ENCODE data around the gene EMP2.

Gene EMP2

DNA sequence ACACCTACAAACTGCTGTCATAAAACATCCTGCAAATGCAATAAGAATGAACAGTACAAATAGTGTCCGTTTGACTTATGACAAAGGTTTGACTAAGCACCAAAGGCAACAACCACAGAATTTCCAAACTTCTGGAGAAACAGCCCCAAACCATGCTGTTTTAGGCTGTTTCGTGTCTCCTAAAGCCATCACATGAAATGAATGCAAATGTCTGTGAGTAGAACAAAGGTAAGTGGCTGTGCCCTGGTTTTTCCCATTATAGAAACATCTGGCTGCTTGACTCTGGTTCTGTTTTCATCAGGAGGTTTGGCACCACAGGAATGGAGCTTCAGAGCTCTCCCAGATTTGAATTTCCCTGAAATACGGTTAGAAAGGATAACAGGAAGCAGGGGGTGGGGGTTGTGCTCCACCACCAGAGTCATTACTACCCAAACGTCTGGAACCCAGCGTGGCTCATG, 4.6 kb upstream of the EMP2 start:
- Histone ChIP-seq H3K9ac (ENCODE audit: low read length) (no peak overlapping the region), H3K9me3 (ENCODE audit: control insufficient read depth, low read length) (no peaks in the 10 kb centered on the region), H3K27me3 (ENCODE audit: control insufficient read depth, insufficient read depth, low read length) (peaks cover 4% of the 10 kb centered on the region), H3K4me3 (ENCODE audit: low read length) (no peak overlapping the region), H3K36me3 (ENCODE audit: control insufficient read depth, insufficient read depth, low read length) (no peaks in the 10 kb centered on the region), H3K4me1 (ENCODE audit: control insufficient read depth, insufficient read depth, low read length) (peaks cover 9% of the 10 kb centered on the region)

DNA sequence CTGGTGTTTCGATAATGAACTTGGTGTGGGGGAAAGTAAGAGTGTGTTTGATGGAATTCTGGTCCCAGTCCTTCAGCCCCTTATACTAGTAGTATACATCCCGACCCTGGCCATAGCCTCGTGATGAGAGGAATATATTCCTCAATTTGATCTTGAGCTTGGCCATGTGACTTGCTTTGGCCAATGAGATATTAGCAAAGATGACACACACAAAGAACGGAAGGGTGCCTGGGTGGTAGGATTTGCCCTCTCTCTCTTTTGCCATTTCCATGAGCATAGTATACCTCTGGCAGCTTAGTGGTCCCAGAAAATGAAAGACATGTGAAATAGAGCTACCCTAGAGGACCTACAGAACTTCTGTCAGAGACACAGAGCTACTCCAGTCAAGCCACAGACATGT, 2.9 kb upstream of the EMP2 start:
- H3K4me1 ChIP-seq (ENCODE audit: control insufficient read depth, insufficient read depth, low read length) = peaks cover 13% of the 10 kb centered on the region
- no peaks in the 10 kb centered on the region for H3K9me3 ChIP-seq (ENCODE audit: control insufficient read depth, low read length)
- H3K9ac ChIP-seq (ENCODE audit: low read length) = no peak overlapping the region
- no peak overlapping the region for H3K4me3 ChIP-seq (ENCODE audit: low read length)
- no peaks in the 10 kb centered on the region for H3K27me3 ChIP-seq (ENCODE audit: control insufficient read depth, insufficient read depth, low read length)
- no peaks in the 10 kb centered on the region for H3K36me3 ChIP-seq (ENCODE audit: control insufficient read depth, insufficient read depth, low read length)

DNA sequence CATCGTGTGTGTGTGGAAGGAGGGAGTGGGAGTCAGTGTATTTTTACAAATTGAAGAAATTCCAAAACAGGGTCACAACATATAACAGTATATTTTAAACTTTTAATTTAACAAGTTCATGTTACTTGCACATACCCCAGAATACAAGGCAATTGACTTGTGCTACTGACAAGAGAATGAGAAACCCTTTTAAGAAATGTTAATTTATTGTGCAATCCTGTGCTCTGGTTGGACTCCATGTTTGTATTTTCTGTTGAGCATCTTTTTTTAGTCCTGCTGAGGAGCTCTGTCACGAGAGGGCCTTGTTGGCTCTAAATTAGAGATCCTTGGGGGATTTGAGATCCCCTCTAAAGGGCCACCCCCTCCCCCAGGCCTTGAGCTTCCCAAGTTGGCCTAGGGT, 1.1 kb upstream of the EMP2 start:
- Histone ChIP-seq H3K36me3 (ENCODE audit: control insufficient read depth, insufficient read depth, low read length) (no peaks in the 10 kb centered on the region), H3K4me1 (ENCODE audit: control insufficient read depth, insufficient read depth, low read length) (peaks cover 29% of the 10 kb centered on the region), H3K27me3 (ENCODE audit: control insufficient read depth, insufficient read depth, low read length) (no peaks in the 10 kb centered on the region), H3K9ac (ENCODE audit: low read length) (no peak overlapping the region), H3K9me3 (ENCODE audit: control insufficient read depth, low read length) (no peaks in the 10 kb centered on the region), H3K4me3 (ENCODE audit: low read length) (no peak overlapping the region)

DNA sequence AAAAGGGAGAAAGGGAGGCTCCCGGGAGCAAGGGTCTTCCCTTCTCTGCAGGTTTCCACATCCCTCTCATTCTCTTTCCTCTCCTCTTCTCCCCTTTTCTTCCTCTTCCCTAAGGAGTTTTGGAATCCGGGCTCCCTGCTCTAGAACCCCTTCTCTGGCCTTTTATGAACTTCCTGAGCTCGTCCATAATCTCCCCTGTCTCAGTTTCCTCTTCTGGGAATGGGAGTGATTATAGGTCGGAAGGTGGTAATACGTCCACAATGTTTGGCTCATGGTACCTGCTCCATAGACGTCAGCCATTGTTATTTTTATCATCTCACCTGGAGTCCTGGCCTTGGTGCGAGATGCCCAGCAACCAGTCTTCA, 467 bp upstream of the EMP2 start:
- Histone ChIP-seq H3K4me1 (ENCODE audit: control insufficient read depth, insufficient read depth, low read length) (peaks cover 33% of the 10 kb centered on the region), H3K36me3 (ENCODE audit: control insufficient read depth, insufficient read depth, low read length) (no peaks in the 10 kb centered on the region), H3K9me3 (ENCODE audit: control insufficient read depth, low read length) (no peaks in the 10 kb centered on the region), H3K9ac (ENCODE audit: low read length) (peak overlapping the region; percentile 89), H3K27me3 (ENCODE audit: control insufficient read depth, insufficient read depth, low read length) (no peaks in the 10 kb centered on the region), H3K4me3 (ENCODE audit: low read length) (peak overlapping the region; percentile 27)

DNA sequence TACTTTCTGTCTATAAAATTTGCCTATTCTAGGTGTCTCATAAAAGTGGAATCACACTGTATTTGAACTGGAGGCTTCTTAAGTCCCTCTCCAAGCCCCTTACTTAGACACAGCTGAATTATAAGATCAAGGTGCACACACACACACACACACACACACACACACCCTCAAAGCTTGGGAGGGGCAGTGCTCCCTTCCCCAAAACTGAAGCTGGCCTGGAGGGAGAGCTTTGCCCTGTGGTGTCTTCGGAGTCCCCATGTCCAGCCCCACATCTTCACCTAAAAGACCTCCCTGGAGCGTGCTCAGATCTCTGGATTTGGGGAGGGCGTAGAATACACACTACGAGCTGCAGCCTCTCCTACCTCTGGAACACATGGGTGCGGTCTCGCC, 828 bp downstream of the EMP2 start:
- H3K9me3 ChIP-seq (ENCODE audit: control insufficient read depth, low read length) = no peaks in the 10 kb centered on the region
- peak overlapping the region; percentile 89 for H3K9ac ChIP-seq (ENCODE audit: low read length)
- H3K4me3 ChIP-seq (ENCODE audit: low read length) = peak overlapping the region; percentile 33
- H3K27me3 ChIP-seq (ENCODE audit: control insufficient read depth, insufficient read depth, low read length) = no peaks in the 10 kb centered on the region
- H3K36me3 ChIP-seq (ENCODE audit: control insufficient read depth, insufficient read depth, low read length) = no peaks in the 10 kb centered on the region
- peaks cover 33% of the 10 kb centered on the region for H3K4me1 ChIP-seq (ENCODE audit: control insufficient read depth, insufficient read depth, low read length)

DNA sequence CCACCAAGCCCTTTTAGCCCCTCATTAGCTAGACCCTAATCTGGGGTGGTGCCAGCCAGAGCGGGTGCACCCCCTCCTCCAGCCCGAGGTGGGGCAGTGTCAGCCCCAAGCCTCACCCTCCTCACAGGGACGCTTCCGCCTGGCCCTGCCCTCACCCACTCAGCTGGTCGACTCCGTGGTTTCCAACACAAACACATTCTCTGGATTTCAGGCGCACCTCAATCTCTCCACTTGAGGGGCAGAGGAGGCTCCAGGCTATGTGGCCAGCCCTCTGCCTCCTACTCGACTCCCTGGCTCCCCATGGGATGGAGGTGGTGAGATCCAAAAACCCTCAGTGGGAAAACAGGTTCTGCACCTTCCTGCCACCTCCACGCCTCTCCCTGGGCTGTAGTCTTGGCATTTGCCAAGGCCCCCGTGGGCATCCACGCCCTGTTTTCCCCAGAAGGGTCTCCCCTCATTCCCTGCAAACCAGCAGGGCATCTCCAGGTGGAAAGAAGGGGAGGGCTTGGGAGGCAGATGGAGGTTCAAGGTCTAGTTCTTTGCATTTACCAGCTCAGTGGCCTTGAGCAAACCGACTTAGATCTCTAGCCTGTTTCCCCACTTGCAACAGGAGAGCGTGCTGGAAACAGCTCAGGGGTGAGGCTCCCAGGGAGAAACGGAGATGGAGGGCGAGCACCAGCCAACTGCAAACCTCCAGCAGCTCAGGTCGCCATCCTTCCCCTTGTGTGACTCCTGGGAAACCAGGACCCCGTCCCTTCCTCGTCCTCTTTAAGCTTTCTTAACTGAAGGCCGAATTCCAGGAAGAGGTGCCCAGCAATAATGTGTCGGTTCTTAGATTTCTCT, 1.7 kb downstream of the EMP2 start:
- Histone ChIP-seq H3K4me3 (ENCODE audit: low read length) (peak overlapping the region; percentile 49), H3K36me3 (ENCODE audit: control insufficient read depth, insufficient read depth, low read length) (no peaks in the 10 kb centered on the region), H3K9me3 (ENCODE audit: control insufficient read depth, low read length) (no peaks in the 10 kb centered on the region), H3K27me3 (ENCODE audit: control insufficient read depth, insufficient read depth, low read length) (no peaks in the 10 kb centered on the region), H3K4me1 (ENCODE audit: control insufficient read depth, insufficient read depth, low read length) (peaks cover 33% of the 10 kb centered on the region), H3K9ac (ENCODE audit: low read length) (peak overlapping the region; percentile 89)

DNA sequence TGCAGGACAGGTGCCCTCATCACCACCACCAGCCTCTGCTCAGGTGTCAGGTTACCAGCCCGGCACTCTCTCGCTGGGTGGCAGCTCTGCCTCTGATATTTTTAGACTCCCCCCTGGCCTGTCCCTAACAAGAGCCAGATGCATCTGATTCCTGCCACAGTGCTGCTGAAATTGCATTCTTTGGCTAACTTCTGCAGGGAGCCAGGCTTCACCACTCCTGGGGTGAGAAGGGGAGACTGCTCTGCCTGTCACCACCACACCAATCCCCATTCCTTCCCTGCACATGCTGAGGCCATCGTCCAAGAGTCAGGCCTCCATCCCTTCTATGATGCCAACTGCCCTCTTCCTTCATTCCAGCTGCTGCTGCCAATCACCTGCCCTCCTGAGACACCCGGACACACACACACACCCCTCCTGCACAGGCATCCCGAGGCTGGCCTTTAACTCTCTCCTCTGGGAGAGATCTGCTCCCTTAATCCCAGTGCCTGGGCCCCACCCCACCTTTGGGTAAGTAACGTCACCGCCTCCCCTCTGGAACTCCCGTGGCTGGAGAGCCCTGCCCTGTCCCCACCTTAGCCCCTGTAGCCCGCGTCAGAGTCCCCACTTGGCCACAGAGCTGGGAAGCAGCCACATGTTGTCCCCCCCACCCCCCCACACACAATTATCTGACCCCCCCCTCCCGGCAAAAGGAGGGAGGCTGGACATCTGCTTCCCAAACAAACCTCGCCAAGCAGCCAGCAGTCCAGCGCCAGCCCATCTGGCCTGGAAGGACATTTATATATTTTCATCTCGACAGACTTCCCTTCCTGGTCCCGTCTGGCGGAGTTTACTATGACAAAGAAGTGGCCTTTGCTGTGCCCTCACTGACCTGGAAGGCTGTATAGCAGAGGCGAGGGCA, 2.8 kb downstream of the EMP2 start:
- Histone ChIP-seq H3K9me3 (ENCODE audit: control insufficient read depth, low read length) (no peaks in the 10 kb centered on the region), H3K4me3 (ENCODE audit: low read length) (peak overlapping the region; percentile 49), H3K4me1 (ENCODE audit: control insufficient read depth, insufficient read depth, low read length) (peaks cover 33% of the 10 kb centered on the region), H3K36me3 (ENCODE audit: control insufficient read depth, insufficient read depth, low read length) (no peaks in the 10 kb centered on the region), H3K9ac (ENCODE audit: low read length) (peak overlapping the region; percentile 89), H3K27me3 (ENCODE audit: control insufficient read depth, insufficient read depth, low read length) (no peaks in the 10 kb centered on the region)

DNA sequence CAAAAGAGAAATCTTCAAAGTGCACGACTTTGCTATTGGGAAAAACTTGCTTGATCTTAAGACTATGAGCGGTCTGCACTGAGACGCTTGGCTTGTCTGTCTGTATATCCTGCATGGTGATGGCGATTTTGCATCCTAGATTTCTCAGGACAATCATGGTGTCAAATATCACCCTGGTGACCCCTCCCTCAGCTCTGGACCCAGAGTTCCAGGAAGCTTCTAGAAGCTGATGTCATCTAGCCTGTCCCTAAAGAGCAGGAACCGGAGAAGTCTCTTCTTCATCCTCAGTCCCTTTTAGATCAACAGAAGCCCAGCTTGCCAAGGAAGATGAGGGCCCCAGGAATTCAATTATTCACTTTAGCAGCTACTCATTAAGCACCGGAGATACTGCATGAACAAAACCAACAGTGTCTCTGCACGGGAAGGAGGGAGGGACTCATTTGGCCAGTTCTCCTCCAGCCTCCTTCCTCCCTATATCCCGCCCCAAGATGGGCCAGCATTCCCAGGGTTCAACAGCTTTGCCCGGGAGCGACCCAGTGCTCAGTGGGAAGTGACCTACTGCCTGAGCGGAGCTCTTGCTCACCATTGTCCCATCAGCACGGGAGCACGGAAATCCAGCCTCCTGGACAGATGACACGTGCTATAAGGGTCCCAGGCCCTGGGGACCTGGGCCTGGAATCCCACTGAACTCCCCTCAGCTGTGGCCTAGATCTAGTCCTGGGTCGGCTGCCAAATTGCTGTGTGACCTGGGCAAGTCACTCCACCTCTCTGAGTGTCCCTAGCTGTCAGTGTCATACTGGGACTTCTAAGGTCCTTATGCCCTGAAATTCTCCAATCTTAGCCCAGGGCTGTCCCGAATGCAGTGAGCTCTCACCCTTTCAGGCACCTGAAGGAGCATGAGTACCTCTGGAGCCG, 3.8 kb downstream of the EMP2 start:
- no peaks in the 10 kb centered on the region for H3K36me3 ChIP-seq (ENCODE audit: control insufficient read depth, insufficient read depth, low read length)
- H3K9me3 ChIP-seq (ENCODE audit: control insufficient read depth, low read length) = no peaks in the 10 kb centered on the region
- H3K27me3 ChIP-seq (ENCODE audit: control insufficient read depth, insufficient read depth, low read length) = no peaks in the 10 kb centered on the region
- H3K4me3 ChIP-seq (ENCODE audit: low read length) = no peak overlapping the region
- H3K9ac ChIP-seq (ENCODE audit: low read length) = peak overlapping the region; percentile 31
- H3K4me1 ChIP-seq (ENCODE audit: control insufficient read depth, insufficient read depth, low read length) = peaks cover 33% of the 10 kb centered on the region

DNA sequence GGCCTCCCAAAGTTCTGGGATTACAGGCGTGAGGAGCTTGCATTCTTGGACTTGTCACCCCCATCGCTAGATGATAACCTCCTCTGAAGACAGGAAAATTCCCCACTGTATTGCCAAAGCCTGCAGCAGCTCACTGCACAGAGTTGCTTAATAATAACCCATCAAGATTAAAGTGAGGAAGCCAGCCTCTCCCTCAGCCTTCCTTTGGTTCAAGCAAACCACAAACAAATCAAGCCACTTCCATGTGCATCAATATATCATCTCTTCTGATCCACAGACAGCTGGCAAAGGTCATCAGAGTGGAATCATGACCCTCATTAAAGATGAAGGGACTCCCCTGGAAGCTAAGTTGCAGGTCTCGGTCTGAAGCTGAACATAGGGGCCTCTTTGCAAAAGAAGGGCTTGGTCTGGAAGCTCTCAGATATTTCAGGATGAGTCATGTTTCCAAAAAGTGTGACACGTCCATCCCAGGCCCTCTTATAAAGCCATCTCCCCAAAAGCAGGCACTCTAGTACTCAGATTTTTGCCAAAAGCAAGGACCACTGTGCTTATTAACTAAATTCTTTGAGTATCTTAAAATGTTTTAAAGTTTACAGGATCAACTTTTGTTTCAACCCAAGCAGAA, 4.8 kb downstream of the EMP2 start:
- no peaks in the 10 kb centered on the region for H3K27me3 ChIP-seq (ENCODE audit: control insufficient read depth, insufficient read depth, low read length)
- no peak overlapping the region for H3K9ac ChIP-seq (ENCODE audit: low read length)
- H3K4me3 ChIP-seq (ENCODE audit: low read length) = no peak overlapping the region
- H3K4me1 ChIP-seq (ENCODE audit: control insufficient read depth, insufficient read depth, low read length) = peaks cover 27% of the 10 kb centered on the region
- no peaks in the 10 kb centered on the region for H3K36me3 ChIP-seq (ENCODE audit: control insufficient read depth, insufficient read depth, low read length)
- H3K9me3 ChIP-seq (ENCODE audit: control insufficient read depth, low read length) = no peaks in the 10 kb centered on the region

DNA sequence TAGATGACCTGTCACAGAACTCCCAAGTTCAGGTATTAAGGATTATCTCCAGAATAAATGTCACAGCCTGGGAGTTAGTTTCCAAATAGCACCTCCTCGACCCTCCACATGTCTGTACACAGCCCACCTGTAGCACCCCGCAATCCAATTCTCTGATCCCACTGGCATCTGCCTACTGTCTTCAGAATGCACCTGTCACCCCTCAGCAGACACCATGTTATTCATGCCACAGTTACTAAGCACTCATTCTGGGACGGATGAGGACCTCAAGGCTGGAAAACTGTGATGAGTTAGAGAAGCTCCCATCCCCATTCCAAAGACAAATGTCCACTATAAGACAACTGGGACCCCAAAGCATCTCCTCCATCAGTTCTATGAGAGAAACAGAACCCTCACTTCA, 7.8 kb downstream of the EMP2 start:
- H3K4me1 ChIP-seq (ENCODE audit: control insufficient read depth, insufficient read depth, low read length) = peaks cover 15% of the 10 kb centered on the region
- H3K4me3 ChIP-seq (ENCODE audit: low read length) = no peak overlapping the region
- H3K9me3 ChIP-seq (ENCODE audit: control insufficient read depth, low read length) = no peaks in the 10 kb centered on the region
- H3K36me3 ChIP-seq (ENCODE audit: control insufficient read depth, insufficient read depth, low read length) = no peaks in the 10 kb centered on the region
- no peak overlapping the region for H3K9ac ChIP-seq (ENCODE audit: low read length)
- no peaks in the 10 kb centered on the region for H3K27me3 ChIP-seq (ENCODE audit: control insufficient read depth, insufficient read depth, low read length)

DNA sequence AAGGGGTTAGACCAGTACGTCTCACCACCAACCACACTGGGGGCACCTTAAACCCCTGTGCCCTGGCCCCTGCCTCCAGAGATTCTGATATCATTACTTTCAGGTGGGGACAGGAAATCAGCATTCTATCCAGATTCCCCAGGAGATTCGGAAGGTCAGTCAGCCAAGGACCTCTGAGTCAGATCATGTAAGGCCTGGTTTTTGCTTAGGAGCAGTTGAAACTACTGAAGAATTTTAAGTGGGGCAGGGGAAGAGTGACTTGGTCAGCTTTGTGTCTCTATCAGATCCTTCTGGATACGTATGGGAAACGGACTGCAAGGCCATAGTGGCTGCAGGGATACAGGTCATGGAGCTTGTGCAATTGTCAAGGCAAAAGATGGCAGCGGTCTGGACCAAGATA, 9.0 kb downstream of the EMP2 start:
- H3K9me3 ChIP-seq (ENCODE audit: control insufficient read depth, low read length) = no peaks in the 10 kb centered on the region
- no peaks in the 10 kb centered on the region for H3K27me3 ChIP-seq (ENCODE audit: control insufficient read depth, insufficient read depth, low read length)
- H3K36me3 ChIP-seq (ENCODE audit: control insufficient read depth, insufficient read depth, low read length) = no peaks in the 10 kb centered on the region
- H3K9ac ChIP-seq (ENCODE audit: low read length) = no peak overlapping the region
- H3K4me1 ChIP-seq (ENCODE audit: control insufficient read depth, insufficient read depth, low read length) = peaks cover 2% of the 10 kb centered on the region
- H3K4me3 ChIP-seq (ENCODE audit: low read length) = no peak overlapping the region
